Measurements from ENCODE around the gene CWC22. TPM values are rescaled to one million over a fixed set of nuclear protein-coding genes. Genes with fewer than 3 reads are reported as not detected.
A peak's percentile ranks its signal among the peaks of the same experiment; 100 is the strongest.
"Not testable (repeated sequence)": the region's sequence is repeated elsewhere in the genome, so short reads cannot be mapped to it uniquely, and the experiment has no call there.

Gene CWC22
- total and polyA plus RNA-seq, 2 experiments from 2014 or later = 15.2 to 21.2 TPM

GRCh38 chr2:180010701-180011100 is 3.6 kb upstream of the CWC22 start:
- no peak for DNase-seq (ENCODE audit: low read depth in 1 of 2, low spot score in 1 of 2)
- TF ChIP-seq CTCF (IDR thresholded peaks at IDR 0.05; ENCODE audit: low read depth, low read length) = no peak
- H3K4me1 ChIP-seq (ENCODE audit: low read depth) = peaks cover 4% of the 10 kb centered on the region
- H3K27ac ChIP-seq = no peak overlapping the region
- H3K9me3 ChIP-seq (ENCODE audit: low read depth) = no peaks in the 10 kb centered on the region
- no peaks in the 10 kb centered on the region for H3K27me3 ChIP-seq
- no peak overlapping the region for H3K4me3 ChIP-seq
- H3K36me3 ChIP-seq = no peaks in the 10 kb centered on the region

GRCh38 chr2:180006231-180006630 is 866 bp downstream of the CWC22 start:
- peak overlapping the region; percentile 88 for H3K4me3 ChIP-seq
- H3K27me3 ChIP-seq = no peaks in the 10 kb centered on the region
- H3K9me3 ChIP-seq (ENCODE audit: low read depth) = no peaks in the 10 kb centered on the region
- peak overlapping the region; percentile 95 for H3K27ac ChIP-seq
- no peak for TF ChIP-seq CTCF (IDR thresholded peaks at IDR 0.05; ENCODE audit: low read depth, low read length)
- H3K4me1 ChIP-seq (ENCODE audit: low read depth) = peaks cover 7% of the 10 kb centered on the region
- H3K36me3 ChIP-seq = no peaks in the 10 kb centered on the region
- no peak for DNase-seq (ENCODE audit: low read depth in 1 of 2, low spot score in 1 of 2)

GRCh38 chr2:180005465-180005864 is 1.6 kb downstream of the CWC22 start:
- H3K27me3 ChIP-seq; H3K4me3 ChIP-seq; H3K27ac ChIP-seq; DNase-seq (ENCODE audit: low read depth in 1 of 2, low spot score in 1 of 2); H3K4me1 ChIP-seq (ENCODE audit: low read depth); H3K9me3 ChIP-seq (ENCODE audit: low read depth); H3K36me3 ChIP-seq: not testable (repeated sequence)

- Histone ChIP-seq H3K27ac (no peak overlapping the region), H3K9me3 (ENCODE audit: low read depth) (no peaks in the 10 kb centered on the region), H3K36me3 (no peaks in the 10 kb centered on the region), H3K4me3 (no peak overlapping the region), H3K4me1 (ENCODE audit: low read depth) (peaks cover 7% of the 10 kb centered on the region), H3K27me3 (no peaks in the 10 kb centered on the region)
- TF ChIP-seq CTCF (IDR thresholded peaks at IDR 0.05; ENCODE audit: low read depth, low read length) = no peak
- DNase-seq (ENCODE audit: low read depth in 1 of 2, low spot score in 1 of 2) = no peak
These were observed 2.4 kb downstream of the CWC22 start for GRCh38 chr2:180004731-180005130.

- H3K36me3 ChIP-seq = no peaks in the 10 kb centered on the region
- no peaks in the 10 kb centered on the region for H3K27me3 ChIP-seq
- no peaks in the 10 kb centered on the region for H3K9me3 ChIP-seq (ENCODE audit: low read depth)
- no peak overlapping the region for H3K4me3 ChIP-seq
- no peak overlapping the region for H3K27ac ChIP-seq
- DNase-seq (ENCODE audit: low read depth in 1 of 2, low spot score in 1 of 2) = no peak
- no peak for TF ChIP-seq CTCF (IDR thresholded peaks at IDR 0.05; ENCODE audit: low read depth, low read length)
- H3K4me1 ChIP-seq (ENCODE audit: low read depth) = peaks cover 7% of the 10 kb centered on the region
These were observed 3.5 kb downstream of the CWC22 start for GRCh38 chr2:180003559-180003958.

GRCh38 chr2:180003073-180003472 is 4.0 kb downstream of the CWC22 start:
- no peaks in the 10 kb centered on the region for H3K36me3 ChIP-seq
- H3K27me3 ChIP-seq = no peaks in the 10 kb centered on the region
- no peak overlapping the region for H3K27ac ChIP-seq
- no peak for DNase-seq (ENCODE audit: low read depth in 1 of 2, low spot score in 1 of 2)
- no peak overlapping the region for H3K4me3 ChIP-seq
- no peaks in the 10 kb centered on the region for H3K9me3 ChIP-seq (ENCODE audit: low read depth)
- TF ChIP-seq CTCF (IDR thresholded peaks at IDR 0.05; ENCODE audit: low read depth, low read length) = no peak
- H3K4me1 ChIP-seq (ENCODE audit: low read depth) = peaks cover 7% of the 10 kb centered on the region
